ENCODE measurements around the gene FSTL1.

The FSTL1 gene

DNA sequence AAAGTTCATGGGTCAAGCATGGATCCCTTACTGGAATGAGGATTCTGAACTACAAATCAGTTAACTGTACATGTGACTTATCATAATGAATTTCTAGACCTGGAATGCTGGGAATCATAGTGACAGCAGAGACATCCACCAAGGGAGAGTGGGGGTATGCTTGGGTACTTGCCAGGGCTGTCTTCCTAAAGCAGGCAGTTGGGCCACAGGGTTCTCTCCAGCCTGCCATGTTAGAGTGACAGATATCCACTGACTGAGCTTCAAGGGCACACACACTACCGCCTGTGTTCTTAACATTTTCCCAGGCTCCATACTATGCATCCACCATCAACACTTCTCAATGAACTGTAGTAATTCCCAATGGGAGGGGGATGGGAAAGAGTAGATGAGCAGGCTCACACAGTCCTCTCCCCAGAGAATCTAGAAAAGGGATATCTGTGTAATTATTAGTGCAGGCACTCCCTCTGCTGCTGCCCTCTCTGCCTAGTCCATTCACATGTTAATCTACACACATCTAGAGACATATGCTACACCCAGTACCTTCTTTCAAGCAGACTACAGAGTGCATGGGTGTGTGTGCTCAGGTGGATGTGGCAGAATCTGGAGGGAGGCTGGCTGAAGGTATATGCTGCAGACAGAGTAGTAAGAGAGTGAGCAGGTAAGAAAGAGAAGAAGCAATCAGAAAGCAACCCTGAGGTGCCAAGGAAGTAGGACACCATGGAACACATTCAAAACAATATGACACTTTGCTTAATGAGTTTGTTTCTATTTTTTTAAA is 3.7 kb downstream of the FSTL1 start:
- H3K9me3 ChIP-seq: no peaks in the 10 kb centered on the region
- H3K4me1 ChIP-seq: no peaks in the 10 kb centered on the region
- no peak for DNase-seq
- peaks cover 35% of the 10 kb centered on the region for H3K27me3 ChIP-seq
- TF ChIP-seq, protein P1, sequence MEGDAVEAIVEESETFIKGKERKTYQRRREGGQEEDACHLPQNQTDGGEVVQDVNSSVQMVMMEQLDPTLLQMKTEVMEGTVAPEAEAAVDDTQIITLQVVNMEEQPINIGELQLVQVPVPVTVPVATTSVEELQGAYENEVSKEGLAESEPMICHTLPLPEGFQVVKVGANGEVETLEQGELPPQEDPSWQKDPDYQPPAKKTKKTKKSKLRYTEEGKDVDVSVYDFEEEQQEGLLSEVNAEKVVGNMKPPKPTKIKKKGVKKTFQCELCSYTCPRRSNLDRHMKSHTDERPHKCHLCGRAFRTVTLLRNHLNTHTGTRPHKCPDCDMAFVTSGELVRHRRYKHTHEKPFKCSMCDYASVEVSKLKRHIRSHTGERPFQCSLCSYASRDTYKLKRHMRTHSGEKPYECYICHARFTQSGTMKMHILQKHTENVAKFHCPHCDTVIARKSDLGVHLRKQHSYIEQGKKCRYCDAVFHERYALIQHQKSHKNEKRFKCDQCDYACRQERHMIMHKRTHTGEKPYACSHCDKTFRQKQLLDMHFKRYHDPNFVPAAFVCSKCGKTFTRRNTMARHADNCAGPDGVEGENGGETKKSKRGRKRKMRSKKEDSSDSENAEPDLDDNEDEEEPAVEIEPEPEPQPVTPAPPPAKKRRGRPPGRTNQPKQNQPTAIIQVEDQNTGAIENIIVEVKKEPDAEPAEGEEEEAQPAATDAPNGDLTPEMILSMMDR (IDR thresholded peaks at IDR 0.05; ENCODE audit: low read depth, low read length): no peak
- no peaks in the 10 kb centered on the region for H3K36me3 ChIP-seq
- H3K4me3 ChIP-seq (ENCODE audit: low read depth, low read length): no peak overlapping the region

DNA sequence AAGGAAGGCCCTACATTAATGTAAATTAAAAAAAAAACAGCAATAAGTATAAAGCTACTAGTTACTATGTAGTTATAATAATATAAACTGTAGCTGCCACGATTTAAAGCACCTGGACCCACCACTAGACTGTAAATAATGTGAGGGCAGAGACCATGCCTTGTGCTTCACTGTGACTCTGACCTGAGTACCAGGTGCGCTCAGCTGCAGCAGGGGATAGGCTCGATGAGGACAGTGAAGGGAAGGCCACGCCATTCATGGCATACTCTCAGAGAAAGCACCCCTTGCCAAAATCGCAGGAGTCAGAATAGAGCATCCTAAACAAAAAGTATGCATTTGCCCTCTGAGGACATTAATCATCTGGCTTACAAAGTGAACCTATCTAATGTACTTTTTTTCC is 5.1 kb downstream of the FSTL1 start:
- H3K36me3 ChIP-seq: no peaks in the 10 kb centered on the region
- no peak for DNase-seq
- peaks cover 22% of the 10 kb centered on the region for H3K27me3 ChIP-seq
- no peaks in the 10 kb centered on the region for H3K4me1 ChIP-seq
- no peaks in the 10 kb centered on the region for H3K9me3 ChIP-seq
- H3K4me3 ChIP-seq (ENCODE audit: low read depth, low read length): no peak overlapping the region
- TF ChIP-seq, protein P1 (IDR thresholded peaks at IDR 0.05; ENCODE audit: low read depth, low read length): no peak

DNA sequence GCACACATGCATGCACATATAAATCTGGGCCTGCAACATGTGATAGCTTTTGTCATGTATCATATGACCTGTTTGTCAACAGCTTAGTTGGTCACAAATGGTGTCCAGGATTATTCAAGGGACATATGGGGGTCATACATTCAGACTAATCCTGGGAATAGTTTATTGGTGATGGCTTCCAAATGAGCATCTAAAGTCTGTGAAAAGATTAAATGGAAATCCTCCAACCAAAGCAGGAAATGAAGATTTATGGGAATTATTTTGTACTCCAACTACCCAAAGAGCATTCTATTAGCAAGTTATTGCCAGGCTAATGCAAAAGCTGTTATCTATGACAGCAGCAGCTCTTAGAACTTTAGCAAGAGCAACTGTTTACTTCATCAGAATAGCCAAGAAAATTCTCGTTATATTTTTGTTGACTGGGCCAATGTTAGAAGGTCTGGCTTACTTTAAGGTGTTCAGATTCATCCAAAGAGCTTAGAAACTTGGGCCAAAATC is 7.1 kb downstream of the FSTL1 start:
- TF ChIP-seq, protein P1 (IDR thresholded peaks at IDR 0.05; ENCODE audit: low read depth, low read length): no peak
- H3K27me3 ChIP-seq: peaks cover 2% of the 10 kb centered on the region
- H3K4me1 ChIP-seq: no peaks in the 10 kb centered on the region
- H3K4me3 ChIP-seq (ENCODE audit: low read depth, low read length): no peak overlapping the region
- no peaks in the 10 kb centered on the region for H3K36me3 ChIP-seq
- DNase-seq: no peak
- no peaks in the 10 kb centered on the region for H3K9me3 ChIP-seq

- Histone ChIP-seq H3K9me3 (no peaks in the 10 kb centered on the region), H3K27me3 (no peaks in the 10 kb centered on the region; the same call in 1 of the 2 replicates), H3K36me3 (no peaks in the 10 kb centered on the region), H3K4me1 (no peaks in the 10 kb centered on the region), H3K4me3 (ENCODE audit: low read depth, low read length) (no peak overlapping the region)
- TF ChIP-seq, protein P1 (IDR thresholded peaks at IDR 0.05; ENCODE audit: low read depth, low read length): 0 out of 2 replicates have a peak, but pooled peaks have one; percentile 13
- DNase-seq: no peak
These were observed 7.7 kb downstream of the FSTL1 start for GRCh38 chr3:120442975-120443517.

DNA sequence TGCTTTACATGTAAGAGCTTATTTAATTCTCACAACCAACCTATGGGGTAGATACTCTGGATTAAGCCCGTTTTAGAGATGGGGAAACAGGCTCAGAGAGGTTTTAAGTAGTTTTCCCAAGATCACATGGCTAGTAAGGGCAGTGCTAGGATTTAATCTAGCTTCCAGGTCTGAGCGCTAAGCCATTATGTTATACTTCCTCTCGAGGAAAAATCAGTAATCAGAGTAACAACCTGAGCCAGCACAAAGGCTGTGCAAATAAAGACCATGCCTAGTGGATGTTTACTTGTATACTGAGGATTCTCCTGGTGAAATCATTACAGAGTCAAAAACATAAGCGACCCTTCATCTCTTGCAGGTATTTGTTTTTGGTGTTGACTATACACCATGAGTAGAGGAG is 9.0 kb downstream of the FSTL1 start:
- no peaks in the 10 kb centered on the region for H3K9me3 ChIP-seq
- H3K4me3 ChIP-seq (ENCODE audit: low read depth, low read length): no peak overlapping the region
- TF ChIP-seq, protein P1 (IDR thresholded peaks at IDR 0.05; ENCODE audit: low read depth, low read length): no peak
- no peak for DNase-seq
- no peaks in the 10 kb centered on the region for H3K36me3 ChIP-seq
- H3K27me3 ChIP-seq: no peaks in the 10 kb centered on the region
- H3K4me1 ChIP-seq: no peaks in the 10 kb centered on the region

GRCh38 chr3:120440762-120441161 is 10.0 kb downstream of the FSTL1 start:
- no peaks in the 10 kb centered on the region for H3K27me3 ChIP-seq
- TF ChIP-seq, protein P1 (IDR thresholded peaks at IDR 0.05; ENCODE audit: low read depth, low read length): no peak
- no peaks in the 10 kb centered on the region for H3K36me3 ChIP-seq

More at GRCh38 chr3:120440762-120441161, 10.0 kb downstream of the FSTL1 start:
- no peaks in the 10 kb centered on the region for H3K4me1 ChIP-seq
- no peak overlapping the region for H3K4me3 ChIP-seq (ENCODE audit: low read depth, low read length)
- H3K9me3 ChIP-seq: no peaks in the 10 kb centered on the region
- DNase-seq: no peak

All from BE2C (cell line).